HG03196 (cell line): ENCODE data around the gene CERT1.

Experiments
- ATAC-seq: cut with Tn5 transposase; IDR thresholded peaks from one replicate; pipeline ENCODE4 v1.9.1; 2021; ENCODE audit not compliant: unreplicated experiment

Gene CERT1

DNA sequence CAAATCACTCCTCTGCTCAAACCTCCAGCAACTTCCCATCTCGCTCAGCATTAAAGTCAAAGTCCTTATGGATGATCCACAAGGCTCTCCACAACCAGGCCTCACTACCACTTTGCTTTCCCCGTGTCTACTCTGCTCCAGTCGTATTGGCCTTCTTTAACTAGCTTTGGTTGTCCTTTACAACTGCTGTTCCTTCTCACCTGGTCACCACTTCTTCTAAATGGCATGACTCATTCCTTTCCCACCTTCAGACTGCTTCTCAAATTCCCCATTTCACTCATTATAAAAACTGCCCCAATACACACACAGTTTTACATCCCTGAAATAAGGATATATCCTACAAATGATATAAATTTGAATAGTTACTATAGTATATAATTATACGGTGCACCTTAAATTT lies 30.4 kb downstream of the CERT1 start:
- no peak for ATAC-seq

GRCh38 chr5:75475364-75475763 lies 36.1 kb downstream of the CERT1 start:
- no peak for ATAC-seq

GRCh38 chr5:75473463-75473862 lies 38.0 kb downstream of the CERT1 start:
- no peak for ATAC-seq

- no peak for ATAC-seq
These were observed 38.5 kb downstream of the CERT1 start for GRCh38 chr5:75472973-75473372.

DNA sequence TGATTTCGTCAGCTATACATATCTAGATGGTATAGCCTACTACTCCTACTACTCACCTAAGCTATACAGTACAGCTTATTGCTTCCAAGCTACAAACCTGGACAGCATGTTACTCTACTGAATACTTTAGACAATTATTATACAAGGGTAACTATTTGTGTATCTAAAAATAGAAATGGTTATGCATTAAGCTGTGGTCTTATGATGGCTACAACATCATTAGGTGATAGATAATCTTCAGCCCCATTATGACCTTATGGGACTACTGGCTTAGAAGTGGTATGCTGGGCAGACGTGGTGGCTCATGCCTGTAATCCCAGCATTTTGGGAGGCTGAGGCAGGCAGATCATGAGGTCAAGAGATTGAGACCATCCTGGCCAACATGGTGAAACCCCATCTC lies 40.2 kb downstream of the CERT1 start:
- ATAC-seq = no peak

DNA sequence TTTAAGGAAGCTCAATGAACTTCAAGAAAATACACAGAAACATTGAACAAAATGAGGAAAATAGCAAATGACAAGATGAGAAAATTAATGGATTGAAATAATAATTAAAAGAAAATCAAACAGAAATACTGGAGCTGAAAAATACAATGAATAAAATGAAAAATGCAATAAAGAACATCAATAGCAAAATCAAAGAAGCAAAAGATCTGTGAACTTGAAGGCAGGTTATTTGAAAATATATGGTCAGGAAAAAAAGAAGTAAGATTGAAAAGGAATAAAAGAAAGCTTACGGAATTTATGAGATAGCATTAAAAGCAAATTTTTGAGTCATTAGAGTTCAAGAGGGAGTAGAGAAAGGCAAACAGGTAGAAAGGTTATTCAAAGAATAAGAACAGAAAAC lies 42.4 kb downstream of the CERT1 start:
- ATAC-seq = no peak

GRCh38 chr5:75468593-75468992 lies 42.8 kb downstream of the CERT1 start:
- ATAC-seq = no peak

GRCh38 chr5:75466006-75466716 lies 45.3 kb downstream of the CERT1 start:
- ATAC-seq = no peak

GRCh38 chr5:75465480-75465879 lies 45.9 kb downstream of the CERT1 start:
- no peak for ATAC-seq

DNA sequence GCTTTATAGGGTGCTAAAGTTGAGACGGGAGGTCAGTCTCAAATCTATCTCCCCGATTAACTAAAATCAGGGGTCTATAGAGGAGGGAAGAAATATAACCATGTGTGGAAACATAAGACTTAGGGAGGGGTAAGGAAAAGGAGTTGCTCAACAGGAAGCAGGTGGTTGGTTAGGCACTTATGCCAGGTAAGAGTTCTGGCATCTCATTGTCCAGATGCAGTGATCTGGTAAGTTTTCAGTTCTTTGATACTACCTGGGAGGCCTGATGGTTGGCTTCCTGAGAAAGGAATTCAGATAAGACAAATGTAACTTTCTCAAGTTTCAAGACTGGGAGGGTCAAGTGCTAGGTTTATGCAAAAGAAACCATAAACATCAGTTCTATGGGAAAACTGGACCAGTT lies 47.7 kb downstream of the CERT1 start:
- no peak for ATAC-seq

- ATAC-seq = no peak
These were observed 49.8 kb downstream of the CERT1 start for GRCh38 chr5:75461679-75462078.

- ATAC-seq = no peak
These were observed 50.4 kb downstream of the CERT1 start for GRCh38 chr5:75460942-75461610.

DNA sequence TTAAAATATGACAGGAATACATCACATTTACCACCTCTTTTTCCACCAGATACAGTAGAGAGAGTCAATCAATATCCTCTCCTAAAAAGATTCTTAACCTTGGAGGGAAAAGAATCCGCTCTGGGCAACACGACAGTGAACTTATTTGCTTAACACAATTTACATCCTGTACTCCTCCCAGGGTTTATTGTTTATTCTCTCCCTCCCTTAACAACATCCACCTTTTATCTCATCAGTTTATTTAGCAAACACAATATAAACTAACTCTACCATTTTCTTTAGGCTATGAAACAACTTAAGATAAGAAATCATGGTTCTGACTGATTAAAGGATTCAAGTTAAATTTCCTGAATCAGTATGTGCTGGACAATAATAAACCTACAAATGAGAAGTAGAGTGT lies 50.9 kb downstream of the CERT1 start:
- ATAC-seq = no peak

- no peak for ATAC-seq
These were observed 53.7 kb downstream of the CERT1 start for GRCh38 chr5:75457691-75458090.

DNA sequence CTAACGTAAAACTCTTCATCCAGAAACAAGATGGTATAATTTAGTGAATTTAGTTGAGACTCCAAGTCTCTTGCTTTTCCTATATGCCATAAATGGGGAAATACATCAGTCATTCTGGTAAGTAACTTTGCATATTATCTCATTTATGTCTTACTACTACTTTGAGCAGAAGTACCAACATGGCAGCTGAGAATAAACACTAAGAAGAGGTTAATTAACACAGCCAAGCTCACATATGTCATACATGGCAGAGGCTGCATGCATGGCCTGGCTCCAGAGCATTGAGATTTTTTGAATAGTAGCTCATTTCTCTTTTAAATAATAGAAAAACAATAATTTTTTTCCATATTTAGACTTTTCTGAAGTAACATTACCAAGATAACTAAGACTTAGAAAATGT lies 54.3 kb downstream of the CERT1 start:
- no peak for ATAC-seq

- no peak for ATAC-seq
These were observed 61.4 kb downstream of the CERT1 start for GRCh38 chr5:75450069-75450468.

GRCh38 chr5:75446068-75446467 lies 65.4 kb downstream of the CERT1 start:
- ATAC-seq = no peak

DNA sequence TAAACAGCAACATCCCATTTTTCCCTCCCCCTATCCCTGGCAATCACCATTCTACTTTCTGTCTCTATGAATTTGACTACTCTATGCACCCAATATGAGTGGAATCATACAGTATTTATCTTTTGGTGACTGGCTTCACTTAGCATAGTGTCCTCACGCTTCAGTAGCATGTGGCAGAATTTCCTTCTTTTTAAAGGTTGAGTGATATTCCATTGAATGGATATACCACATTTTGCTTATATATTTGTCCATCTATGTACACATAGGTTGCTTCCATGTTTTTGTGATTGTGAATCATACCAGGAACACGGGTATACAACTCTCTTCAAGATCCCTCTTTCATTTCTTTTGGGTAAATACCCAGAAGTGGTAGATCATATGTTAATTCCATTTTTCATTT lies 69.9 kb downstream of the CERT1 start:
- ATAC-seq = no peak

DNA sequence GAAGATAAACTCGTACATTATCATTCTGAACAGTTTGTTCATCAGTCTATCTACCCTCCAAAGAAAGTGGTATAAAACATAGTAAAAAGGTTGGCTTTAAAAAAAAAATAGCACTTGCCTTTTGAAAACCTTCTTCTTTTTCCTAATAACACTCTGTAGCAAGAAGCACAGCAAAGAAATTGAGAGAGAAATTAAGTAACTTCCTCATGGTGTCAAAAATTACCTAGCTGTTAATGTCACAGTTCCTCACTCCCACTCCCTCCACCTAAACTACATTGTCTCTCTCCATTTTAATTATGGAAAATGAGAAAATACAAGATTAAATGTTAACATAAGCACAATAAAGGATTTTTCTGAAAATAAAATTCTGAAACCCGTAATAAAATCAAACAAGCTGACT lies 72.2 kb downstream of the CERT1 start:
- no peak for ATAC-seq

DNA sequence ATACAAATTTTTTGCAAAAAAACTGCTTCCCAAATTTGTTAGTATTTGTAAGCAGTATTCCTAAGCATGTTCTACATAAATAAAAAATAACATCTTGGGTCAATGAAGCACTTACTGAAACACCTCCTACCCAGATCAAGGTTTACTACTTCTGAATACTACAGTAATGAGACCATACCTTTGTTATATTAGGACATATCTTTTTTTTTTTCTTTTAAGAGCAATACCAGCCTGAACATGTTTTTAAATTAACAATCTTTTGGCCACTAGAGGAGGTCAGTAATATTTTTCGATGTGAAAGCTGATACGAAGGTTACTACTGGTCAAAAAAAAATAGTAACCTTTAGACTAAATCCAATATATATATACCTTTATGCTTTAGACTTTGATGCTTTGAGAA lies 72.7 kb downstream of the CERT1 start:
- no peak for ATAC-seq

DNA sequence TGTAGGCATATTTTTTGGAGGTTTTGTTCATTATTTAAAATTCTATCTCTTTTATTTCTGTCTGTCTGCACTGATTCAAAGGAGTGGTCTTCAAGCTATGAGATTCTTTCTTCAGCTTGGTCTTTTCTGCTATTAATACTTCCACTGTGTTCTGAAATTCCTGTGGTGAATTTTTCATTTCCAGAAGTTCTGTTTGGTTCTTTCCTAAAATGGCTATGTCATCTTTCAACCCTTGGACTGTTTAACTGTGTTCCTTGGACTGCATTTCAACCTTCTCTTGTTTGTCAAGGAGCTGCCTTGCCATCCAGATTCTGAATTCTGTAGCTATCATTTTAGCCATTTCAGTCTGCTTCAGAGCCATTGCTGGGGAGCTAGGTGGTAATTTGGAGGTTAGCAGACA lies 76.3 kb downstream of the CERT1 start:
- ATAC-seq = no peak

GRCh38 chr5:75433814-75434506 lies 77.5 kb downstream of the CERT1 start:
- ATAC-seq = no peak
